Rectal smooth muscle tissue (tissue), 1 donor: ENCODE results near the gene R3HCC1L.
"Not testable (repeated sequence)": the region's sequence is repeated elsewhere in the genome, so short reads cannot be mapped to it uniquely, and the experiment has no call there.

Experiments used
- H3K27ac ChIP-seq: one replicate; pipeline ENCODE4 v1.7.0; 2013; ENCODE audit warnings: low read depth, low read length, inconsistent platforms
- H3K27me3 ChIP-seq: one replicate; pipeline ENCODE4 v1.7.0; 2013; ENCODE audit warnings: low read length; ENCODE audit not compliant: control insufficient read depth, insufficient read depth
- H3K36me3 ChIP-seq: one replicate; pipeline ENCODE4 v1.7.0; 2013; ENCODE audit warnings: low read length; ENCODE audit not compliant: control insufficient read depth, insufficient read depth
- H3K4me1 ChIP-seq: one replicate; pipeline ENCODE4 v1.7.0; 2013; ENCODE audit warnings: low read length; ENCODE audit not compliant: control insufficient read depth, insufficient read depth
- H3K4me3 ChIP-seq: one replicate; pipeline ENCODE4 v1.7.0; 2013; ENCODE audit warnings: low read length
- H3K9ac ChIP-seq: one replicate; pipeline ENCODE4 v1.7.0; 2013; ENCODE audit warnings: low read length

R3HCC1L gene

DNA sequence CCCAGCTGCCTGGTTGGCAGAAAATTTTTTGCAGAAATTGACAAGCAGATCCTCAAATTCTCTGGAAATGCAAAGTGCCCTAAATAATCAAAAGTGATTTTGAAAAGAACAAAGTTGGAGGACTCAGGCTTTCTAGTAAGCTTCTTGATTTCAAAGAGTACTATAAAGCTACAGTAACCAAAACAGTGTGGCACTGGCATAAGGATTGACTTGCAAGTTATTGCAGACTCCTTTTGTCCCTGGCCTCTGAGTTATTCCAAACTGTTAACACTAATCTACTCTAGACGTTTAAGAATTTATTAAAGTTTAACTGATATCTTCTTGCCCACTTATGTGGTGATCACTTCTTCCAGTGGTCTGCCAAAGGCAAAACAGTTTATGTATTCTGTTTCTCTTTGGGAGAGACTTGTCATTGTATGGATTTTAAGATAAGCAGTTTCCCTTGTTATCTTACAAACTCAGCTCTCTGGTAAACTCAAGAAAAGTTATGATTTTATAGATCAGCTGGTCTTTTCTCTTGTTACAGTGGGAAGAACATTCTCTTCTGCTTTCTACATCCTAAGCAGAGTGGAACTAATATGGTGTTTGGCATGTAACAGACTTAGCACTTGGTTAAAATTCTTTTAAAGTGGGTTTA, 92.2 kb downstream of the R3HCC1L start:
- Histone ChIP-seq H3K27me3 (no peaks in the 10 kb centered on the region), H3K4me1 (no peaks in the 10 kb centered on the region), H3K4me3 (no peak overlapping the region), H3K9ac (no peak overlapping the region), H3K27ac (no peak overlapping the region), H3K36me3 (no peaks in the 10 kb centered on the region)

DNA sequence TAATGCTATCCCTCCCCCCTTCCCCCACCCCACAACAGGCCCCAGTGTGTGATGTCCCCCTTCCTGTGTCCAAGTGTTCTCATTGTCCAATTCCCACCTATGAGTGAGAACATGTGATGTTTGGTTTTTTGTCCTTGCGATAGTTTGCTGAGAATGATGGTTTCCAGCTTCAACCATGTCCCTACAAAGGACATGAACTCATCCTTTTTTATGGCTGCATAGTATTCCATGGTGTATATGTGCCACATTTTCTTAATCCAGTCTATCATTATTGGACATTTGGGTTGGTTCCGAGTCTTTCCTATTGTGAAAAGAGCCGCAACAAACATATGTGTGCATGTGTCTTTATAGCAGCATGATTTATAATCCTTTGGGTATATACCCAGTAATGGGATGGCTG, 93.3 kb downstream of the R3HCC1L start:
- not testable (repeated sequence) for H3K4me1 ChIP-seq, H3K36me3 ChIP-seq, H3K27ac ChIP-seq

DNA sequence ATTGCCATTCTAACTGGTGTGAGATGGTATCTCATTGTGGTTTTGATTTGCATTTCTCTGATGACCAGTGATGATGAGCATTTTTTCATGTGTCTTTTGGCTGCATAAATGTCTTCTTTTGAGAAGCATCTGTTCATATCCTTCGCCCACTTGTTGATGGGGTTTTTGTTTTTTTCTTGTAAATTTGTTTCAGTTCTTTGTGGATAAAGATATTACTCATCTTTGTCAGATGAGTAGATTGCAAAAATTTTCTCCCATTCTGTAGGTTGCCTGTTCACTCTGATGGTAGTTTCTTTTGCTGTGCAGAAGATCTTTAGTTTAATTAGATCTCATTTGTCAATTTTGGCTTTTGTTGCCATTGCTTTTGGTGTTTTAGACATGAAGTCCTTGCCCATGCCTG, 93.8 kb downstream of the R3HCC1L start:
- not testable (repeated sequence) for H3K27ac ChIP-seq, H3K4me3 ChIP-seq, H3K27me3 ChIP-seq, H3K36me3 ChIP-seq, H3K9ac ChIP-seq, H3K4me1 ChIP-seq

More for the DNA sequence above, 93.3 kb downstream of the R3HCC1L start:
- H3K4me3 ChIP-seq, H3K9ac ChIP-seq, H3K27me3 ChIP-seq: not testable (repeated sequence)

DNA sequence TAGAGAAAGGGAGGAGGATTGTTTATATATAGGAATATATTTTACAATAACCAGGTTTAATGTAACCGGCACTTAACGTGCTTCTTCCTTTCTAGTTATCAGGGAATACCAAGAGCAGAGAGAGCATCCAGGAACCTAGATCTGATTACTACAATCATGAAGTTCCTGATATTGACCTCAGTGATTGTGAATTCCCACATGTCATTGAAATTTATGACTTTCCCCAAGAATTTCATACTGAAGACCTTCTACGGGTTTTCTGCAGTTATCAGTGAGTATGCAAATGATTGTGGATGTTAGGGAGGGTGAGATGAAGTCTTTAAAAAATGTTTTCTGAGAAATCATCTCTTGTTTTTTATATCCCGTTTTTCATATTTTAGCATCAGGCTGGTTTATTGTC, 97.0 kb downstream of the R3HCC1L start:
- no peaks in the 10 kb centered on the region for H3K27me3 ChIP-seq
- no peak overlapping the region for H3K9ac ChIP-seq
- peaks cover 2% of the 10 kb centered on the region for H3K36me3 ChIP-seq
- H3K4me1 ChIP-seq = no peaks in the 10 kb centered on the region
- H3K4me3 ChIP-seq = no peak overlapping the region
- H3K27ac ChIP-seq = no peak overlapping the region

DNA sequence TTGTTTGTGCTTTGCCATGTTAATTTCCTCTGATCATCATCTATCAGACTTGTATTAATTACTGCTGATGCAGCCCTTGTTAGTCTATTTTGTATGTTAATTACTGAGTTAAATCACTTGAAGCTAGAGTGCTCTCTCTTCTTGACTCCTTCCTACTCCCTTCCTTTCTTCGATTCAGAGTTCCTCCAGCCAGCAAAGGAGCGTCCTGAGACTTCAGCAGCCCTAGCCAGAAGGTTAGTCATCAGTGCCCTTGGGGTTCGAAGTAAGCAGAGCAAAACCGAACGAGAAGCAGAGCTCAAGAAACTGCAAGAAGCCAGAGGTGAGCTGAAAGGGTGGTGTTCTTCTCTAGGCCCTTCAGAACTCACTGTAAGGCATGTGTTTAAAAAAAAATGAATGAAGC, 101.4 kb downstream of the R3HCC1L start:
- H3K27me3 ChIP-seq = no peaks in the 10 kb centered on the region
- no peak overlapping the region for H3K9ac ChIP-seq
- no peaks in the 10 kb centered on the region for H3K4me1 ChIP-seq
- peaks cover 13% of the 10 kb centered on the region for H3K36me3 ChIP-seq
- no peak overlapping the region for H3K4me3 ChIP-seq
- no peak overlapping the region for H3K27ac ChIP-seq

DNA sequence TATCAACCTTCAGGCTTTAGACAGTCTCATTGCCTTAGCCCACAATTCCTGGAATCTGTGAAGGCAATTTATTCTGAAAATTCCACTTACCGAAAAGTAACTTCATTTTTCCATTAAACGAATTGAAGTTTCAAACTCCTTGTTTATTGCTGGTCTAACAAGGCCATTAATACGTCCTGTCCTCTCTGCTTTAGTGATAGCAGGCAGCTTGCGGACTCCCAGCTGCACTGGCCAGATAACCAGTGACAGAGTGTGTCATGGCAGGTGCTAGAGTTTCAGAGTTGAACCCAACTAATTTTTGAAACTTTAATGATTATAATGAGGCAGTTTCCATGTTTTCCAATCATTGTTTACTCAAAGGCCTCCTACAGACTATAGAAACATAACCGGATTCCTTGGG, 102.4 kb downstream of the R3HCC1L start:
- H3K36me3 ChIP-seq = peaks cover 13% of the 10 kb centered on the region
- no peak overlapping the region for H3K4me3 ChIP-seq
- H3K27me3 ChIP-seq = no peaks in the 10 kb centered on the region
- no peak overlapping the region for H3K27ac ChIP-seq
- no peak overlapping the region for H3K9ac ChIP-seq
- no peaks in the 10 kb centered on the region for H3K4me1 ChIP-seq

DNA sequence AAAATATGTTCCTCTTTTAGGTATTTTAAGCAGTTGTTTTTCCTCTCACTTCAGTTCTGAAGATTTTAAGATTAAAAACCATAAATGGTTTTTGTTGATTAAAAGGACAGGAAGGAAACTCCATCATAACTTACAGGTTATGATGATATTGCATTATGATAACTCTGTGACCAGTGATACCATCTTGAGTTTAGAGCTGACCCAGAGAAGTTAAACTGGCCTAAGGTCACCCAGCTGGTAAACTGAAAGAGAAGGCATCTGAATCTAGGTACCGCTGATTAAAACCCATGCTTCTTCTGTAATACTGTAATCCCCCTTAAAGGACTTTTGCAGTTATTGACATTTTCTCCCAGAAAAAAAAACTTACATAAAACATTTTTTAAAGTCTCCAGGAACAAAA, 103.9 kb downstream of the R3HCC1L start:
- Histone ChIP-seq H3K9ac (no peak overlapping the region), H3K27me3 (no peaks in the 10 kb centered on the region), H3K27ac (no peak overlapping the region), H3K4me3 (no peak overlapping the region), H3K4me1 (no peaks in the 10 kb centered on the region), H3K36me3 (peaks cover 13% of the 10 kb centered on the region)

DNA sequence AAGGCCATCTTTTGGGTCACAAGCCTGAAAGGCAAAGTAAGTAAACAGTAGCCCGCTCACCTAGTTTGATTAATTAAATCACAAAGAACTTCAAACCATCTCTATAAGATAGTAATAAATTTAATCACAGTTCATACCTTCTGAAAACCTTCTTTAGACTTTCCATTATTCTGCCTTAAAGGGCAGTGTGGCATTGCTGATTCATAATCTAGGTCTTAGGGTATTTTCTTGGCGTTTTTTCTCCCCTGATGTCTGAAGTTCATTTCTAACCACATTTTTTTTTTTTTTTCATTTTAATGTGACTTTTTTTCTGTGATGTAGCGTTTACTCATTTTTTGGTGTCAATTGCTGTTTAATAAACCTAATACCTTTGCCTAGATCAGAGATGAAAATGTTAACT, 106.1 kb downstream of the R3HCC1L start:
- Histone ChIP-seq H3K4me3 (no peak overlapping the region), H3K27ac (no peak overlapping the region), H3K4me1 (peaks cover 14% of the 10 kb centered on the region), H3K36me3 (peaks cover 13% of the 10 kb centered on the region), H3K9ac (no peak overlapping the region), H3K27me3 (no peaks in the 10 kb centered on the region)

DNA sequence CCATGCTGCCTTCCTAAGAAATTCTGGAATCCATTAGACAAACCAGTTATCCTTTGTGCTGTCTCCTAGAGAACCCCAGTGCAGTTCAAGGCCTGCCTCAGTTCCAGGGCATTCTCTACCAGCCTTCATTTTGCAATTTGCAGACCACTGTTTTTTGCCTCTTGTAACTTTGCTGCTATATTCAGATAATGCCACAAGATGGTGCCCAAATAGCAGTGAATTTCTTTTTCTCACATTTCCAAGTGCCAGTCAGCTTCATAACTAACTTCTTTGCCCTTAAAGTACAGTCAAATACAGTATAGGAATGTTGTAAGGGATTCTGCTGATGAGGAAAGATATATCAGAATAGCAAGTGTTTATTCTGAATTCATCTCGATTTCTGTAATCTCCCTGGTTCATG, 108.4 kb downstream of the R3HCC1L start:
- Histone ChIP-seq H3K27ac (no peak overlapping the region), H3K27me3 (no peaks in the 10 kb centered on the region), H3K4me3 (no peak overlapping the region), H3K36me3 (peaks cover 11% of the 10 kb centered on the region), H3K4me1 (peaks cover 17% of the 10 kb centered on the region), H3K9ac (no peak overlapping the region)

DNA sequence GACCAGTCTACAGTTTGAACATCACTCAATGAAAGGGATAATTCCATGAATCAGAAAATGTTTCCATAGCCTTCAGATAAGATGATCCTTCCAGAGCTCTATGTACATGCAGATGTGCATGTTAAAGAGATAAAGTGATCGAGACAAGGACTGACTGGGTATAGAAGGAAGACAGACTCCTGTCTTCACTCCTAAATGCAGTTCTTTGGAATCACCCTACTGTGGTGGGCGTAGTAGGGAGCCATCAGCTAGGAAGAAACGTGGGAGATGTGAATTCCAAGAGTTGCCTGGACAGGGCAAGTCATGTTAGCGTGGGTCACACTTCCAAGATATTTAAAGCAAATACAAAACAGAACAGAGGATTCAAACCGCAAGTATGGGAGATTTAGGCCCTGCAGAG, 109.7 kb downstream of the R3HCC1L start:
- H3K36me3 ChIP-seq = peaks cover 16% of the 10 kb centered on the region
- H3K9ac ChIP-seq = no peak overlapping the region
- H3K4me3 ChIP-seq = no peak overlapping the region
- H3K27me3 ChIP-seq = no peaks in the 10 kb centered on the region
- H3K27ac ChIP-seq = no peak overlapping the region
- H3K4me1 ChIP-seq = peaks cover 17% of the 10 kb centered on the region

DNA sequence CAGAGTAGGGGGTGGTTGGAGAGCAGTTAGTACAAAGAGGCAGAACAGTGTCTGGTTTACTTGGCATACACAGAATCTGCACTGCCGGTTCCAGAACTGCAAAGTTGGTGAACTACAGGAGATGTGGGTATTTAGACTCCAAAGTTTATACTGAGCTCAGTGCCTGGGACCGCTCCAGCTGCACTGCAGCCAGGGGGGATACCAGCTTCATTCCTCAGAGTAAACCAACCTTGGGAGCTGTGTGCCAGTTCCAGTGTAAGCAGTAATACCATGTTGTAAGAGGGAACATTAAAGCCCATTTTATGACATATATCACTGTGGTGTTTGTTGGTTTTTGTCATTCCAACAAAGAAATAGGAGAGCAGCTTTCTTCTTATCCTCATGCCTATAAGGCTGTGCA, 110.1 kb downstream of the R3HCC1L start:
- Histone ChIP-seq H3K9ac (no peak overlapping the region), H3K36me3 (peaks cover 16% of the 10 kb centered on the region), H3K27ac (no peak overlapping the region), H3K4me3 (no peak overlapping the region), H3K4me1 (peaks cover 17% of the 10 kb centered on the region), H3K27me3 (no peaks in the 10 kb centered on the region)

DNA sequence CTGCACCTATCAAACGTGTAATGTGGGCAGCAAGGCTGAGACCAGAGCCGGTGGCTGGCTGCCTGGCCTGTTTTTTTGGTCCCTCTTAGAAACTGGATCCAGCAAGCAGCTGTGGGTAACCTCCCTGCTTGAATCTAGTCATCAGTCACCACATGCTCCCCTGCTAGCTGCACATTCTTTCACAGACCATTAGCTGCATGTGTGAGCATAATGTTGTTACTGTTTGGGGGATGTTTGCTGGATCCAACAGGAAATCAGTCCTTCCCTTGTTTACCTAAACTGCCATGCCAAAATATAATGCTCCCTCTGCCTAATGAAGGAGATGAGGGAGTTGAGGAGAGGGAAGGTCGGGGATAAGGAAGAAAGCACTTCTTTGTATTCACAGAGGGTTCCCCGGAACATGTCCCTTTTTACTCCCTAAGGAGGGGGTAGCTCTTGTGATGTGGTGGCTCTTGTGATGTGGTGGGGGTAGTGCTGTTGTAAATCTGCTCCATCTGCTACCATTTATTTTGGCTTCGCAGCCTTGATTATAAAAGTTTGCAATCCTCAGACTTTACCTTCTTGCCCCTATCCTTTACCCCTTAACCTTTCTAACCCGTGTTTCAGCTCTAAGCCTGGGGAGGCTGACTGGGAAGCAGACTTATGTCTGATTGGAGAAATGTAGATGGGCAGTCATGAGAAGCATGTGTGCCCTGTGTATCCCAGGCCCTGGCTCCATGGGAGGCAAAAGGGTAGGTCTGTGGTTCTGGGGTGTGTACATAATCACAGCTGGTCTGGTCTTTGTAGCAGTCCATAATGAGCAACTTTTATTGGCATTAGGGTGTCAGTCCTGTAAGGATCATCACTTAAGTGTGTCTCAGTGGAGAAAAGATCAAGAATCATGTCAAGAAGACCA, 112.7 kb downstream of the R3HCC1L start:
- Histone ChIP-seq H3K9ac (no peak overlapping the region), H3K27me3 (no peaks in the 10 kb centered on the region), H3K36me3 (peaks cover 16% of the 10 kb centered on the region), H3K4me3 (no peak overlapping the region), H3K27ac (no peak overlapping the region), H3K4me1 (peaks cover 17% of the 10 kb centered on the region)

DNA sequence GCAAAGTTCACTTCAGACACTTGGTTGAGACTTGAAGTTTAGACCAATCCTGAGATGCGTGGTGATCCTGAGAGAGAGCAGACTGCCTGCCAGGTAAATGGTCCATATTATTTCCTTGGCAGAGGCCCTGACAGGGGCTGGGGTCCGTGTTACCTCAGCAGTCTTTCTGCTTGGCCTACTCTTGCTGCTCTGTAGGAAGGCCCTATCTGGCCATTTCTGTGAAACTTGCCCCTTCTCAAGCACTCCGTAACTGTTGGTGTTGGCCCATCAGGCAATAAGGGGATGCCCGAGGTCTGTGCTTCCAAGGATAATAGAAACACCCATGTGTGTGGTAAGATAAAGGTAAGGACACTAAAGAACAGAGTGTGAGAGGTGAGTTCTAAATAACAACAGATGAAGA, 113.6 kb downstream of the R3HCC1L start:
- no peaks in the 10 kb centered on the region for H3K27me3 ChIP-seq
- no peak overlapping the region for H3K27ac ChIP-seq
- H3K4me1 ChIP-seq = peaks cover 17% of the 10 kb centered on the region
- H3K9ac ChIP-seq = no peak overlapping the region
- H3K36me3 ChIP-seq = peaks cover 16% of the 10 kb centered on the region
- H3K4me3 ChIP-seq = no peak overlapping the region
